ENCODE measurements around the gene KCNQ1. TPM values are rescaled to one million over a fixed set of nuclear protein-coding genes. Genes with fewer than 3 reads are reported as not detected.
A peak's percentile ranks its signal among the peaks of the same experiment; 100 is the strongest.

The KCNQ1 gene
- polyA plus RNA-seq, 1 of the 3 experiments (the other 2 are of a cell fraction): 0.05 TPM

GRCh38 chr11:2869561-2870427, 425.0 kb downstream of the KCNQ1 start (continued):
- TF ChIP-seq, protein P1, sequence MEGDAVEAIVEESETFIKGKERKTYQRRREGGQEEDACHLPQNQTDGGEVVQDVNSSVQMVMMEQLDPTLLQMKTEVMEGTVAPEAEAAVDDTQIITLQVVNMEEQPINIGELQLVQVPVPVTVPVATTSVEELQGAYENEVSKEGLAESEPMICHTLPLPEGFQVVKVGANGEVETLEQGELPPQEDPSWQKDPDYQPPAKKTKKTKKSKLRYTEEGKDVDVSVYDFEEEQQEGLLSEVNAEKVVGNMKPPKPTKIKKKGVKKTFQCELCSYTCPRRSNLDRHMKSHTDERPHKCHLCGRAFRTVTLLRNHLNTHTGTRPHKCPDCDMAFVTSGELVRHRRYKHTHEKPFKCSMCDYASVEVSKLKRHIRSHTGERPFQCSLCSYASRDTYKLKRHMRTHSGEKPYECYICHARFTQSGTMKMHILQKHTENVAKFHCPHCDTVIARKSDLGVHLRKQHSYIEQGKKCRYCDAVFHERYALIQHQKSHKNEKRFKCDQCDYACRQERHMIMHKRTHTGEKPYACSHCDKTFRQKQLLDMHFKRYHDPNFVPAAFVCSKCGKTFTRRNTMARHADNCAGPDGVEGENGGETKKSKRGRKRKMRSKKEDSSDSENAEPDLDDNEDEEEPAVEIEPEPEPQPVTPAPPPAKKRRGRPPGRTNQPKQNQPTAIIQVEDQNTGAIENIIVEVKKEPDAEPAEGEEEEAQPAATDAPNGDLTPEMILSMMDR (IDR thresholded peaks at IDR 0.05): no peak
- TF ChIP-seq FOSL2 (IDR thresholded peaks at IDR 0.05; ENCODE audit: borderline replicate concordance, low read depth) (no peak), FOXM1 (IDR thresholded peaks at IDR 0.05; ENCODE audit: low read depth) (no peak), IRF3 (IDR thresholded peaks at IDR 0.05; ENCODE audit: low read depth, low read length) (no peak), FOXJ3 (CRISPR knock-in tag; IDR thresholded peaks at IDR 0.05) (no peak)
- TF ChIP-seq, protein P2, sequence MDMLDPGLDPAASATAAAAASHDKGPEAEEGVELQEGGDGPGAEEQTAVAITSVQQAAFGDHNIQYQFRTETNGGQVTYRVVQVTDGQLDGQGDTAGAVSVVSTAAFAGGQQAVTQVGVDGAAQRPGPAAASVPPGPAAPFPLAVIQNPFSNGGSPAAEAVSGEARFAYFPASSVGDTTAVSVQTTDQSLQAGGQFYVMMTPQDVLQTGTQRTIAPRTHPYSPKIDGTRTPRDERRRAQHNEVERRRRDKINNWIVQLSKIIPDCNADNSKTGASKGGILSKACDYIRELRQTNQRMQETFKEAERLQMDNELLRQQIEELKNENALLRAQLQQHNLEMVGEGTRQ (IDR thresholded peaks at IDR 0.05; ENCODE audit: borderline replicate concordance, low read depth, low read length): no peak

GRCh38 chr11:2870460-2870859, 425.7 kb downstream of the KCNQ1 start:
- H3F3A ChIP-seq (replicated peaks; ENCODE audit: insufficient read depth): no peaks in the 10 kb centered on the region
- H3K9me2 ChIP-seq: no peaks in the 10 kb centered on the region
- CTCF ChIA-PET: no interaction called here
- H3K4me2 ChIP-seq: no peak overlapping the region
- no peaks in the 10 kb centered on the region for H3K27me3 ChIP-seq (ENCODE audit: insufficient read depth)
- H3K4me3 ChIP-seq (ENCODE audit: low read depth in 2 of 2, low read length in 1 of 2): no peak overlapping the region
- no peak overlapping the region for H3K9ac ChIP-seq
- peak; percentile 46 for DNase-seq
- no peaks in the 10 kb centered on the region for H3K36me3 ChIP-seq (replicated peaks in 1 of 2; ENCODE audit: control insufficient read depth in 1 of 2, insufficient read depth in 2 of 2, low read length in 1 of 2)
- H3K79me2 ChIP-seq (ENCODE audit: insufficient read depth): no peaks in the 10 kb centered on the region
- POLR2A ChIA-PET: no interaction called here
- H3K27ac ChIP-seq (ENCODE audit: low read depth in 2 of 2, low read length in 1 of 2): no peak overlapping the region
- no peaks in the 10 kb centered on the region for H3K9me3 ChIP-seq
- peaks cover 0 to 7% of the 10 kb centered on the region in 2 experiments; a peak in 1 of 4 replicates for H3K4me1 ChIP-seq (ENCODE audit: control insufficient read depth in 1 of 2, insufficient read depth in 2 of 2, low read depth in 1 of 2, low read length in 1 of 2)
- WGBS (ENCODE audit: low lambda C conversion rate): 75% methylated on average over 9 of the region's 17 CpGs
- H4K20me1 ChIP-seq (ENCODE audit: insufficient read depth): no peaks in the 10 kb centered on the region
- H2AFZ ChIP-seq (ENCODE audit: low read depth): no peak overlapping the region
- TF ChIP-seq, protein P3, sequence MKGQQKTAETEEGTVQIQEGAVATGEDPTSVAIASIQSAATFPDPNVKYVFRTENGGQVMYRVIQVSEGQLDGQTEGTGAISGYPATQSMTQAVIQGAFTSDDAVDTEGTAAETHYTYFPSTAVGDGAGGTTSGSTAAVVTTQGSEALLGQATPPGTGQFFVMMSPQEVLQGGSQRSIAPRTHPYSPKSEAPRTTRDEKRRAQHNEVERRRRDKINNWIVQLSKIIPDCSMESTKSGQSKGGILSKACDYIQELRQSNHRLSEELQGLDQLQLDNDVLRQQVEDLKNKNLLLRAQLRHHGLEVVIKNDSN (IDR thresholded peaks at IDR 0.05; ENCODE audit: borderline replicate concordance, low read depth): no peak
- no peak for TF ChIP-seq TAF1 (IDR thresholded peaks at IDR 0.05; ENCODE audit: borderline replicate concordance, low read depth, low read length)

All from SK-N-SH (cell line).